Activated T-helper 17 cell treated with anti-CD3 and anti-CD28 coated beads, Interleukin-2, amount 50 U/mL, for 72 hours (primary cell): ENCODE measurements around the gene NRG2. TPM values are rescaled to one million over a fixed set of nuclear protein-coding genes. Genes with fewer than 3 reads are reported as not detected.

Experiments used
- ATAC-seq: fragments of 150-1000 bp; cut with Tn5 transposase; replicated peaks from 2 replicates; pipeline ENCODE4 v1.10.0; 2021; ENCODE audit warnings: mild to moderate bottlenecking, moderate library complexity
- H3K27ac Mint-ChIP-seq: one replicate; pipeline ENCODE4 v1.8.0; 2022; ENCODE audit warnings: mixed read lengths
- H3K27me3 Mint-ChIP-seq: one replicate; pipeline ENCODE4 v1.8.0; 2022; ENCODE audit warnings: mixed read lengths
- H3K36me3 Mint-ChIP-seq: one replicate; pipeline ENCODE4 v1.8.0; 2022; ENCODE audit warnings: low read depth, mild to moderate bottlenecking, mixed read lengths
- H3K4me1 Mint-ChIP-seq: one replicate; pipeline ENCODE4 v1.8.0; 2022; ENCODE audit warnings: mixed read lengths
- H3K4me3 Mint-ChIP-seq: one replicate; pipeline ENCODE4 v1.8.0; 2022; ENCODE audit warnings: mild to moderate bottlenecking, mixed read lengths
- H3K9me3 Mint-ChIP-seq: one replicate; pipeline ENCODE4 v1.8.0; 2022; ENCODE audit warnings: mixed read lengths
- total RNA-seq, 2 donors: library from RNA; stranded (reverse); gene quantifications; one replicate each; pipeline ENCODE4 v1.2.3, GENCODE V29; 2022

NRG2 gene
- total RNA-seq, 2 donors from 2014 or later = 0.11 to 0.48 TPM

GRCh38 chr5:139816566-139816965 lies 226.5 kb downstream of the NRG2 start:
- Mint-ChIP-seq H3K4me1 (no peaks in the 10 kb centered on the region), H3K27me3 (peaks cover 17% of the 10 kb centered on the region), H3K9me3 (peaks cover 9% of the 10 kb centered on the region), H3K4me3 (no peak overlapping the region), H3K36me3 (no peaks in the 10 kb centered on the region), H3K27ac (no peak overlapping the region)
- no peak for ATAC-seq

DNA sequence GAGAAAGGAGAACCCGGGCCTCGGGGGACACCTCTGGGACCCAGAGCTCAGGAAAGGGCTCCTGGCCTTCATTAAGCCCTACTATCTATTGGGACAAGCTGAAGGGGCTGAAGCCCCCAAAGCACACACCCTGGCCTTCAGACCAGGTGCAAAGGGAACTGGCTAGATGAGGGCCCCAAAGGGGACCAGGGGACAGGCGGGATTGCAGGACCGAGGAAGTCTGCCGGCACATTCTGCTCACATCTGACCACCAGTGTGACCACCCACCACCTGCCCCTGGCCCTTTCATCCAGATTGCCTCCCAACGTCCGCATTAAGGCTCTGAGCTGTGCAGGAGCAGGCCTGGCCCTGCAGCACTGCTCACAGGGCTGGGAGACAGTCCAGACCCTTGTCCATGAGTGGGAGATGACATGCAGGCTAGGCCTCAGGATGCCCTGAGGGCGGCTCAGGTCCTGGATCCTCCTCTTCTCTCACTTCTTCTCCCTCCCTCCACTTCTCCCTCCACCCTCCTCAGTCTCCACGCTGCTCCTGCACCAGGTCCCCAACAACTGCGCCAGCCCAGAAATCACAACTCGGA lies 228.3 kb downstream of the NRG2 start:
- H3K4me1 Mint-ChIP-seq = no peaks in the 10 kb centered on the region
- no peak overlapping the region for H3K27ac Mint-ChIP-seq
- ATAC-seq = no peak
- H3K9me3 Mint-ChIP-seq = peaks cover 9% of the 10 kb centered on the region
- H3K4me3 Mint-ChIP-seq = no peak overlapping the region
- H3K36me3 Mint-ChIP-seq = no peaks in the 10 kb centered on the region
- H3K27me3 Mint-ChIP-seq = peaks cover 13% of the 10 kb centered on the region

- Mint-ChIP-seq H3K27ac (no peak overlapping the region), H3K27me3 (peaks cover 8% of the 10 kb centered on the region), H3K36me3 (no peaks in the 10 kb centered on the region), H3K9me3 (peaks cover 5% of the 10 kb centered on the region), H3K4me3 (no peak overlapping the region), H3K4me1 (no peaks in the 10 kb centered on the region)
- ATAC-seq = no peak
Measured at GRCh38 chr5:139814191-139814601, 228.9 kb downstream of the NRG2 start.

GRCh38 chr5:139812836-139813805 lies 230.0 kb downstream of the NRG2 start:
- H3K9me3 Mint-ChIP-seq = no peaks in the 10 kb centered on the region
- H3K27me3 Mint-ChIP-seq = peaks cover 4% of the 10 kb centered on the region
- H3K4me3 Mint-ChIP-seq = no peak overlapping the region
- H3K36me3 Mint-ChIP-seq = no peaks in the 10 kb centered on the region
- H3K4me1 Mint-ChIP-seq = no peaks in the 10 kb centered on the region
- no peak overlapping the region for H3K27ac Mint-ChIP-seq
- ATAC-seq = no peak

GRCh38 chr5:139812323-139812722 lies 230.8 kb downstream of the NRG2 start:
- ATAC-seq = no peak
- Mint-ChIP-seq H3K36me3 (no peaks in the 10 kb centered on the region), H3K4me1 (no peaks in the 10 kb centered on the region), H3K27me3 (peaks cover 7% of the 10 kb centered on the region), H3K9me3 (no peaks in the 10 kb centered on the region), H3K4me3 (no peak overlapping the region), H3K27ac (no peak overlapping the region)

DNA sequence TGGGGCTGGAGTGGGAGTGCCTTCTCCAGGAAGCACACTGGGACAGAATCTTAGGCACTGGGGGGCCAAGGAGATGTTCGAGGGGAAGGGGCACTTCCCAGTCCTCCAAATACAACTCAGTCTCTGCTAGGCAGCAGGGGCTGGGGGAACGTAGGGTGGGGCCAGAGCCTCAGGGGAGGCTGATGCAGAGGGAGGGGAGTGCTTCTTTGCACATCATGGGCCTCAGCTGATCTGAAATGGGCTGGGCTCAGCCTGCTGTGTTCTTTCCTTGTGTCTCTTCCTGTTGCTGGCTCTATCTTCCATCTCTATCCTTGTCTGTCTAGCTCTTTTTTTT lies 231.9 kb downstream of the NRG2 start:
- Mint-ChIP-seq H3K4me1 (no peaks in the 10 kb centered on the region), H3K27me3 (peaks cover 4% of the 10 kb centered on the region), H3K27ac (no peak overlapping the region), H3K9me3 (no peaks in the 10 kb centered on the region), H3K36me3 (no peaks in the 10 kb centered on the region), H3K4me3 (no peak overlapping the region)
- ATAC-seq = no peak

DNA sequence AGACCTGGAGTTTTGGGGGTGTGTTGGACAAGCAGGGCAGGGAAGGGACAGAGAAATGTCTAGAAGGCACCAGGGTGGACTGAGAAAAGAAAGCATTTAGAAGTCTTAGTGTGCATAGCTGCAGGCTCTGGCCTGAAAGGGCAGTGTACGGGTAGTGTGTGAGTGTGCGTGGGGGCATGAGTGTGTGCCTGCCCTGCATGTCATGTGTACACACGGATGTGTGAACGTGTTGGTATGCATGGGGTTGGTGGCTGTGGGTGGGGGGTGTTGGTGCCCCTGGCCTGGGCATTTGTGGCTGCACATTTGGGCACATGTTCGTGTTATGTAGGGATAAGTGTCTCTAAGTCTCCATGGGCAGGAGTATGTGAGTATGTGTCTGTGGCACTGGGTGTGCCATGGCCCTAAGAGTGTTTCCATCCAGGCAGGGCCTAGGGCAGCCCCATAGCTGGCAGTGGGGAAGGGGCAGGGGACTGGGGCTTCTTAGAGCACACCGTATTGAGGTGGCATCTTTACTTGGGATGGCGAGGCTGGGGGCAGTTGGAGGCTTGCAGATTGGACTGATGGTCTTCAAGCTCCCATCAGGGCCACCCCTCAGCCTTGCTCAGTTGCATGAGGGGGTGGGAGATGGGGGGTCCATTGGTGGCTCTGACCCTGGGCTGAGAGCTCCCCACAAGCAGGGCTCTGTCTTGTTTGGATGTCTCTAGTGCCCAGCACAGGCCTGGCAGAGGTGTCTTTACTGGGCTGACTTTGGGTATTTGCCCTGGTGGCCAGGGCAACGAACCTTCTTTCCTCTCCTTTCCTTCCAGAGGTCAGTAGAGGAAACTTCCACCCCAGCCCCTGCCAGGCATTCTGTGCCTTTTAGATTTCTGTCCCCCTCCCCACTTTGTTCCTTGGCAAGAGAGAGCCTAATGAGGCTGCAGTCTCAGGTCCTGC lies 232.5 kb downstream of the NRG2 start:
- no peaks in the 10 kb centered on the region for H3K36me3 Mint-ChIP-seq
- H3K4me3 Mint-ChIP-seq = no peak overlapping the region
- no peak overlapping the region for H3K27ac Mint-ChIP-seq
- H3K27me3 Mint-ChIP-seq = peaks cover 5% of the 10 kb centered on the region
- H3K9me3 Mint-ChIP-seq = no peaks in the 10 kb centered on the region
- no peak for ATAC-seq
- H3K4me1 Mint-ChIP-seq = no peaks in the 10 kb centered on the region

DNA sequence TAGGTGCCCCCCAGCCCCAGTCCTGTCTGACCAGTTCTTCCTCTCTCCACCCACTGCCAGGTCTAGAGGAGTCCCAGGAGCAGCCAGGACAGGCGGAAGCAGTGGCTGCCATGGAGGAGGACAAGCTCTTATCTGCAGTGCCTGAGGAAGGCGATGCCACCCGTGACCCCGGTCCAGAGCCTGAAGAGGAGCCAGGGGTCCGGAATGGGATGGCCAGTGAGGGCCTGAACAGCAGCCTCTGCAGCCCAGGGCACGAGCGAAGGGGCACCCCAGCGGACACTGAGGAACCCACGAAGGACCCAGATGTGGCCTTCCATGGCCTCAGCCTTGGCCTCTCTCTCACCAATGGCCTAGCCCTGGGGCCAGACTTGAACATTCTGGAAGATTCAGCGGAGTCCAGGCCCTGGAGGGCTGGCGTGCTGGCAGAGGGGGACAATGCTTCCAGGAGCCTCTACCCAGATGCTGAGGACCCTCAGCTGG lies 233.7 kb downstream of the NRG2 start:
- no peak for ATAC-seq
- Mint-ChIP-seq H3K36me3 (no peaks in the 10 kb centered on the region), H3K27ac (no peak overlapping the region), H3K9me3 (no peaks in the 10 kb centered on the region), H3K4me3 (no peak overlapping the region), H3K4me1 (no peaks in the 10 kb centered on the region), H3K27me3 (peaks cover 15% of the 10 kb centered on the region)

- Mint-ChIP-seq H3K36me3 (no peaks in the 10 kb centered on the region), H3K27me3 (peaks cover 19% of the 10 kb centered on the region), H3K27ac (no peak overlapping the region), H3K4me3 (no peak overlapping the region), H3K9me3 (no peaks in the 10 kb centered on the region), H3K4me1 (no peaks in the 10 kb centered on the region)
- ATAC-seq = peak; percentile 28
Measured at GRCh38 chr5:139808481-139809330, 234.4 kb downstream of the NRG2 start.

GRCh38 chr5:139807647-139808030 lies 235.5 kb downstream of the NRG2 start:
- Mint-ChIP-seq H3K9me3 (no peaks in the 10 kb centered on the region), H3K27me3 (peaks cover 22% of the 10 kb centered on the region), H3K4me1 (no peaks in the 10 kb centered on the region), H3K27ac (no peak overlapping the region), H3K36me3 (no peaks in the 10 kb centered on the region), H3K4me3 (no peak overlapping the region)
- ATAC-seq = no peak

- Mint-ChIP-seq H3K27me3 (peaks cover 27% of the 10 kb centered on the region), H3K36me3 (no peaks in the 10 kb centered on the region), H3K9me3 (no peaks in the 10 kb centered on the region), H3K4me1 (no peaks in the 10 kb centered on the region), H3K4me3 (no peak overlapping the region), H3K27ac (no peak overlapping the region)
- no peak for ATAC-seq
Measured at GRCh38 chr5:139806726-139807646, 236.1 kb downstream of the NRG2 start.

DNA sequence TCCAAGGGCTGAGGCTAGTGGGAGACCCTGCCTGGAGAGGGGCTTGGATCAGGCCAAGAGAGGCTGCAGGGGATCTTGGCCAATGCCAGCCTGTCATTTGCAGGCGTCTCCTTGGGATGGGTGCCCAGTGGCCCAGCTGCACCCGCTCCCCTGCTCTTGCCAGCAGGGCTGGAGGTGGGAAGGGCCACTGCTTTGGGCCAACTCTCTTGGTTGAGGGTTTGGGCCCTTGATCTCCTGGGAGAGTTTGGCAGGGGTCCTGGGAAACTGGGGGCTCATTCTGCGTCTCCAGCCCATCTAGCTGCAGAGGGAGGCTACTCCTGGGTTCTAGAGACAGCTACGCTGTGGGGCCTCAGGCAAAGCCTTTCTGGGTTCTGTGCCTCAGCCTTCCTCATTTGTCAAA lies 237.0 kb downstream of the NRG2 start:
- Mint-ChIP-seq H3K9me3 (no peaks in the 10 kb centered on the region), H3K36me3 (no peaks in the 10 kb centered on the region), H3K27ac (no peak overlapping the region), H3K4me1 (no peaks in the 10 kb centered on the region), H3K4me3 (no peak overlapping the region), H3K27me3 (peaks cover 36% of the 10 kb centered on the region)
- no peak for ATAC-seq

DNA sequence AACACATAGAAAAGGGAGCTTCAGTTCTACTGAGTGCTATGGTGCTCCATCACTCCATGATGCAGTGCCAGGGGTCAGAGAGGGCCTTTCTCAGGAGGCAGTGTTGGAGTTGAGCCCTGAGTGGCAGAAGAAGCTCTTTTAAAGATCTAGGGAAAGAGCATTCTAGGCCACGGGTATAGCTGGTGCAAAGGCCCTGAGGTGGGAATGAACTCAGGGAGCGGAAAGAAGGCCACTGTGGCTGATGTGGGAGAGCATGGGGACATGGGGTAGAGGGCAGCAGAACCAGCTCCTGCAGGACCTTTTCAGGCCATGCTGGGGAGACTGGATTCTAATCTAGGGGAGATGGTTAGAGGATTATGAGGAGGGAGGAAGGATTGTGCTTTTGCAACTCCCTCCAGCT lies 237.6 kb downstream of the NRG2 start:
- Mint-ChIP-seq H3K4me1 (no peaks in the 10 kb centered on the region), H3K27me3 (peaks cover 40% of the 10 kb centered on the region), H3K27ac (no peak overlapping the region), H3K36me3 (no peaks in the 10 kb centered on the region), H3K4me3 (no peak overlapping the region), H3K9me3 (no peaks in the 10 kb centered on the region)
- no peak for ATAC-seq
